Breast epithelium (tissue), 4 donors: ENCODE data around the gene ANKRD10. TPM values are rescaled to one million over a fixed set of nuclear protein-coding genes. Genes with fewer than 3 reads are reported as not detected.
A peak's percentile ranks its signal among the peaks of the same experiment; 100 is the strongest.

Experiments used
- DNase-seq, 2 donors: peaks; one replicate each; pipeline ENCODE4 v3.0.0-alpha.2; 2019; ENCODE audit warnings: low spot score in 2 of 2
- H3K27ac ChIP-seq, 2 donors: fragments of 200-600 bp; sonication (generic) in 1 of 2; one replicate each; pipeline ENCODE4 v1.5.1; 2016 to 2019; ENCODE audit warnings: mild to moderate bottlenecking in 1 of 2
- H3K27me3 ChIP-seq, 2 donors: fragments of 200-600 bp; sonication (generic) in 1 of 2; one replicate each; pipeline versions ENCODE4 v1.5.1 to v1.6.0; 2017 to 2019; ENCODE audit warnings: control low read depth in 1 of 2, mild to moderate bottlenecking in 1 of 2
- H3K36me3 ChIP-seq: fragments of 200-600 bp; one replicate; pipeline ENCODE4 v1.5.1; 2019
- H3K4me1 ChIP-seq, 2 donors: fragments of 200-600 bp; sonication (generic); one replicate each; pipeline ENCODE4 v1.5.1; 2016 to 2019; ENCODE audit warnings: control low read depth in 1 of 2
- H3K4me3 ChIP-seq, 3 donors: fragments of 200-600 bp; sonication (generic); 1 replicate in 2 of 3; 2 replicates in 1 of 3; pipeline ENCODE4 v1.5.1; 2016 to 2019; ENCODE audit warnings: mild to moderate bottlenecking in 3 of 3, moderate library complexity in 2 of 3
- H3K9me3 ChIP-seq, 2 donors: fragments of 200-600 bp; sonication (generic) in 1 of 2; one replicate each; pipeline ENCODE4 v1.5.1; 2016 to 2019; ENCODE audit warnings: control low read depth in 1 of 2
- POLR2A ChIP-seq: fragments of 450-650 bp; IDR thresholded peaks from one replicate; pipeline ENCODE4 v1.6.1; 2016; ENCODE audit warnings: antibody characterized with exemption, mild to moderate bottlenecking, moderate library complexity
- POLR2AphosphoS5 ChIP-seq, 3 donors: sonication (generic); formaldehyde crosslinking; IDR thresholded peaks; one replicate each; pipeline ENCODE4 v1.6.1; 2017; ENCODE audit warnings: antibody characterized with exemption in 3 of 3
- intact Hi-C: fragments of 100-400 bp; cut with DNase I; formaldehyde crosslinking; loops from one replicate; pipeline ENCODE4 v1.15.1; 2023; ENCODE audit warnings: low total_unique reads
- total RNA-seq, 3 donors: library from RNA; depleted of rRNA; stranded (reverse); fragments of >200 nt; gene quantifications; one replicate each; pipeline ENCODE4 v1.1.0, GENCODE V29; 2016
- TF ChIP-seq, protein P1 (sequence below), 3 donors: fragments of 450-650 bp; IDR thresholded peaks; one replicate each; pipeline ENCODE4 v1.5.1; 2016 to 2017; ENCODE audit warnings: antibody characterized with exemption in 3 of 3, mild to moderate bottlenecking in 3 of 3, moderate library complexity in 3 of 3

Gene ANKRD10
- total RNA-seq, 3 donors from 2014 or later: 133 to 206 (median 193) TPM

DNA sequence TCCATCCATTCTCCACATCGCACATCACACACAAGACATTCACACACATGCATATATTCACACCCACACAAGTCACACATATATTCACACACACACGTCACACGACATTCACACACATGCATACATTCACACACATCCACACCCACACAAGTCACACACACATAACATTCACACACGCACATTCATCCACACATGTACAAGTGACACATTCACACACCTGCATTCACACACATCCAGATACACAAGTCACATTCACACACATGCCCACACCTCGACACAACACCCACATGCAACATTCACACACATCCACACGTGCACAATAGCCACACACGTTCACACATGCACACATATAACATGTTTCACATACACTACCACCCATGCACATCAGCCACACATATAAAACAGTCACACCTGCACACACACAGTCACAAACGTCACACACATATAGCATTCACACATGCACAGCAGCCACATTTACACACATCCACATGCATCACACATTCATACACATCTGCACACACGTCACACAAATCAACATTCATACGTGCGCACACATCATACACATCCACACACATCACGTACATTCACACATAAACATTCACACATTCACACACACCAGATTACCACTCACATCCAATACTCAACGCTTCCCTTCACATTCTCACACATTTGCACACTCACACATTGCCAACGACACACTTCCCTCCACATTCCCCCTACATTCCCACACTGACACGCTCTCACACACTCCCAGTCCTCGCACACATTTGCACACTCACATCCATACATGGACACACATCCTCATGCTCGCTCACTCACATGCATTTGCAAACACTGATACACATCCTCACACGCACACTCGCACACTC, 41.0 kb downstream of the ANKRD10 start:
- no peak for DNase-seq
- intact Hi-C loops: no loop called here
- Histone ChIP-seq H3K4me3 (peak overlapping the region; percentile 36 to 66 (median 44)), H3K36me3 (no peaks in the 10 kb centered on the region), H3K4me1 (peaks cover 3 to 4% of the 10 kb centered on the region in 2 donors), H3K27ac (no peak overlapping the region), H3K27me3 (no peaks in the 10 kb centered on the region), H3K9me3 (no peaks in the 10 kb centered on the region)
- TF ChIP-seq, protein P1, sequence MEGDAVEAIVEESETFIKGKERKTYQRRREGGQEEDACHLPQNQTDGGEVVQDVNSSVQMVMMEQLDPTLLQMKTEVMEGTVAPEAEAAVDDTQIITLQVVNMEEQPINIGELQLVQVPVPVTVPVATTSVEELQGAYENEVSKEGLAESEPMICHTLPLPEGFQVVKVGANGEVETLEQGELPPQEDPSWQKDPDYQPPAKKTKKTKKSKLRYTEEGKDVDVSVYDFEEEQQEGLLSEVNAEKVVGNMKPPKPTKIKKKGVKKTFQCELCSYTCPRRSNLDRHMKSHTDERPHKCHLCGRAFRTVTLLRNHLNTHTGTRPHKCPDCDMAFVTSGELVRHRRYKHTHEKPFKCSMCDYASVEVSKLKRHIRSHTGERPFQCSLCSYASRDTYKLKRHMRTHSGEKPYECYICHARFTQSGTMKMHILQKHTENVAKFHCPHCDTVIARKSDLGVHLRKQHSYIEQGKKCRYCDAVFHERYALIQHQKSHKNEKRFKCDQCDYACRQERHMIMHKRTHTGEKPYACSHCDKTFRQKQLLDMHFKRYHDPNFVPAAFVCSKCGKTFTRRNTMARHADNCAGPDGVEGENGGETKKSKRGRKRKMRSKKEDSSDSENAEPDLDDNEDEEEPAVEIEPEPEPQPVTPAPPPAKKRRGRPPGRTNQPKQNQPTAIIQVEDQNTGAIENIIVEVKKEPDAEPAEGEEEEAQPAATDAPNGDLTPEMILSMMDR (IDR thresholded peaks at IDR 0.05): no peak
- no peak for TF ChIP-seq POLR2A
- no peak for TF ChIP-seq POLR2AphosphoS5 (IDR thresholded peaks at IDR 0.05)

DNA sequence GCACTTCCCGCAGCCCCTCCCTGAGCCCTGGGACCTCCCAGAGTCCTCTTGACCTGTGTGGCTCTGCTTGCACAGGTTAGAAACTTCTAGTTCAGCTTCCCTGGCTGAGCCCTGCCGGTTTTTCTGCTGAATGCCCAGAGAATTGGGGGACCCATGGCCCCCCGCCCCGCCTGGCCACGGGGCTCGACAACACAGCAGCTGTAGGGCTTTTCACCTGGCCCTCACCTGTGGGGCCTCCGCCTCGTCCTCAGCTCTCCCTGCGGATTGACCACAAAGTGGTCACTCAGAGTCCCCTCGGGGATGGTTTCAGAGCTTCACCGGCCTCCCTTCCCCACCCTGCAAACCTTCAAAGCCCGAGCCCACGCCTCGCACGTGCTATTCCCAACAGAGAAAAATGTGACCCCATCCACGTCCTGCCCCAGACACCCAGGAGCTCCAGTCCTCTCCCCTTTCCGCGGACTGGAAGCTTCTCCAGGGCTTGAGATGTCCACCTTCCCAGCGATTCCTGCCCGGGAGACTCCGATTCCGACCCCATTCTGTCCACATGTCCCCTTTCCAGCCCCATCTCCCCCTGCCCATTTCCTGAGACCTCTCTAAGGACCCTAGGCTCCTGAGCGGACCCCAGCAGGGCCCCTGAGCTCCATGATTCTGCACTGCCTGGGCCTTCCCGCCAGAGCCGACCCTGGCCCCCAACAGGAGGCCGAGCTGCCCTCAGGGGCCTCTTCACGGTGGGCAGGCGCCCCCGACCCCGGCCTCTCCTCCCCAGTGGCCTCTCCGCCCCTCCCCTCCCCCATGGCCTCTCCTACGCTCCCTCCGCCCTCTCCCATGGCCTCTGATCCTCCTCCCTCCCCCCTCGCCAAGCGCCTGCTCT, 41.9 kb downstream of the ANKRD10 start:
- TF ChIP-seq, protein P1 (IDR thresholded peaks at IDR 0.05): no peak
- TF ChIP-seq POLR2AphosphoS5 (IDR thresholded peaks at IDR 0.05): no peak
- no peaks in the 10 kb centered on the region for H3K9me3 ChIP-seq
- H3K27me3 ChIP-seq: no peaks in the 10 kb centered on the region
- H3K27ac ChIP-seq: no peak overlapping the region
- no peaks in the 10 kb centered on the region for H3K36me3 ChIP-seq
- H3K4me1 ChIP-seq: peaks cover 3 to 4% of the 10 kb centered on the region in 2 donors
- intact Hi-C loops: no loop called here
- H3K4me3 ChIP-seq: no peak overlapping the region
- DNase-seq: no peak

DNA sequence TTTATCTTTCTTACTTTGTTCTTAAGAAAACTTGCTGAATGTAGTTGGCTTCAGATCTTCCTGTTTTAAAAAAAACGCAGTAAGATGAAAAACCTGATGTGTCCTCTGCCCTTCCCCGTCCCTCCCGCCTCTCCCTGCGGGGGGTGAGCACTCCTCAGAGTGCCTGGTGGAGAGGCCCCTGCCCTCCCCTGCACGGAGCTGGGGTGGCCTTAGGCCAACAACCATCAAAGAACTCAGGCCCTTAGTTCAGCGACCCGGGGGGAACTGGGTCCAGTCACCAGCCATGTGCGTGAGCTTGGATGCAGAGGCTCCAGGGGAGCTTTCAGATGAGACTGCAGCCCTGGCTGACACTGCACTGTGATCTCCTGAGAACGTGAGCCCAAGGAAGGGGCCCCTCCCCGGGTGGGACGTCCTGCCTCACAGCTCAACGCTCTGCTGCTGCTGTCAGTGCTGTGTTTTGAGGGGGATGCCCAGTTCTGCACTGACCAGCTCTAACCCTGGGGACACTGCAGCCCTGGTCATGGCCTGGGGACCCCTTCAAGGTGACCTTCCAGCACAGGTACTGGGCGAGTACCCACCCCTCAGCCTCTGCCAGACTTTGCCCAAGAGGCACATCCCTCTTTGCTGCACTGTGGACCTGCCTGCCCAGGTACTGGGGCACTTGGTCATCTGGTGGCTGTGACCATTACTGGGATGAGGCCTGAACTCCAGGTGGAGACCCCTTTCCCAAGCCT, 42.7 kb downstream of the ANKRD10 start:
- intact Hi-C loops: no loop called here
- H3K27me3 ChIP-seq: no peaks in the 10 kb centered on the region
- TF ChIP-seq, protein P1 (IDR thresholded peaks at IDR 0.05): no peak
- TF ChIP-seq POLR2A (no peak), POLR2AphosphoS5 (IDR thresholded peaks at IDR 0.05) (no peak)
- no peak overlapping the region for H3K4me3 ChIP-seq
- DNase-seq: no peak
- H3K9me3 ChIP-seq: no peaks in the 10 kb centered on the region
- no peak overlapping the region for H3K27ac ChIP-seq
- no peaks in the 10 kb centered on the region for H3K36me3 ChIP-seq
- H3K4me1 ChIP-seq: peaks cover 3 to 4% of the 10 kb centered on the region in 2 donors

DNA sequence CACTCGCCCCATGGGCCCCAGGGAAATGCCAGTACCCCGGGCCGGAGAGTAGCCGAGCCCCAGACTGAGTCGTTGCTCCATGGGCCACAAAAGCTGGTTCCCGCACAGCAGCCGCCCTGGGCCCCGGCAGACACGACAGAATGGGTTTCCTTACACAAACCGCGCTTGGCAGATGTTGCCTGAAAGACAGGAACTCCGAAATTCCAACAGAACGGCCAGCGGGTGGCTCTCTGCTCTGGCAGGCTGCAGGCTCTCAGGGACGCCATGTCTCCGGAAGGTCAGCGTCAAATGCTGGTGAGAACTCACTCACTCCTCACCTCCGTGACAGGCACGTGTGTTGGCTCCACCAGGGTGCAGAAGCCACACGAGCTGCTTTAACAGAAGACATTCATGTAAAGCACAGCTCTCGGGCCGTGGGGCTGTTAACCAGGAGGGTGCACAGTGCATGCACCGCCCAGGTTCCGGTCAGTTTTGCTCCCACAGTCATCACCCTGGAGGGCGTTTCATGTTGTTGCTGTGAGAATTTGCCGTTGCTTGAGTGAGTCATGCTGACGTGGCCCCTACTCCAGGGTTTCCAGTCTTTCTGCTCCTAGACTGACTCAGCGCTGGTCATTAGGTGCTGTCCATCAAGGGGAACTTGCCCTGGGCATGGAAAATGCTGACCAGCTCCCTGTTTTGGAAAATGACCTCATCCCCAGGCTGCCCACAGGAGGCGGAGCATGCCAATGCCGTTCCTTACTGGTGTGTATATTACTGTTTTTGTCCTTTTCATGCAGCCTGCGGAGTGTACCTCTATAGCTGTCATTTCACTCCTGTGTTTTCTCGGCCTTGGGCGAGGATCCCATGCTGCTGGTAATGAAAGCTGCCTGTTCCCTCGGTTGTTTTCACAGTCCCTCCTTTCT, 44.8 kb downstream of the ANKRD10 start:
- DNase-seq: peak; percentile 90 to 93
- Histone ChIP-seq H3K4me3 (peak overlapping the region; percentile 31 to 53 (median 36)), H3K36me3 (no peaks in the 10 kb centered on the region), H3K27me3 (no peaks in the 10 kb centered on the region), H3K9me3 (no peaks in the 10 kb centered on the region), H3K27ac (peak overlapping the region; percentile 75 to 88), H3K4me1 (peaks cover 2 to 3% of the 10 kb centered on the region in 2 donors)
- intact Hi-C loops: no loop called here
- TF ChIP-seq, protein P1 (IDR thresholded peaks at IDR 0.05): peak in 2 of 3 donors; percentile 38 to 41
- TF ChIP-seq POLR2AphosphoS5 (IDR thresholded peaks at IDR 0.05): peak; percentile 73 to 91 (median 79)
- no peak for TF ChIP-seq POLR2A
